ENCODE measurements around the gene SENP1. TPM values are rescaled to one million over a fixed set of nuclear protein-coding genes. Genes with fewer than 3 reads are reported as not detected.
"Not testable (repeated sequence)": the region's sequence is repeated elsewhere in the genome, so short reads cannot be mapped to it uniquely, and the experiment has no call there.

Gene SENP1
- total RNA-seq, 1 donor from 2014 or later, result 16.9 TPM

DNA sequence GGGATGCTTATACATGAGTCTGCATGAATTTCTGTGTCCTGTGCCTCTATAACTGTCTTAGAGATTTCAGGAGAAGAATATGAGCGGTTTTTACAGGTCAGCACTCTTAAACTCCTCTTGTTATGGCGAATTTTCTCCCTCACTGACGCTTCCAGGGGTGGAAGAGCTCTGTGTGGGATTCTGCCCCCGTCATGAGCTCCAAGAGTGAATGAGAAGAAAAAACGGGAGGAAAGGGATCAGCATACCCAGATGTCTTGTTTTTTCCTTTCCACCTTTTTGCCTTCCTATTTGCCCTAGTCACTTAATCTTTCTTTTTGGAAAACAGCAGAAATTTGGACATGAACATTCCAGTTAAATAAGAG, 13.9 kb upstream of the SENP1 start:
- Histone ChIP-seq H3K4me3 (peak overlapping the region; percentile 68), H3K27ac (no peak overlapping the region), H3K4me1 (peaks cover 8% of the 10 kb centered on the region), H3K9me3 (no peaks in the 10 kb centered on the region), H3K27me3 (no peaks in the 10 kb centered on the region), H3K36me3 (peaks cover 16% of the 10 kb centered on the region)
- TF ChIP-seq, protein P1, sequence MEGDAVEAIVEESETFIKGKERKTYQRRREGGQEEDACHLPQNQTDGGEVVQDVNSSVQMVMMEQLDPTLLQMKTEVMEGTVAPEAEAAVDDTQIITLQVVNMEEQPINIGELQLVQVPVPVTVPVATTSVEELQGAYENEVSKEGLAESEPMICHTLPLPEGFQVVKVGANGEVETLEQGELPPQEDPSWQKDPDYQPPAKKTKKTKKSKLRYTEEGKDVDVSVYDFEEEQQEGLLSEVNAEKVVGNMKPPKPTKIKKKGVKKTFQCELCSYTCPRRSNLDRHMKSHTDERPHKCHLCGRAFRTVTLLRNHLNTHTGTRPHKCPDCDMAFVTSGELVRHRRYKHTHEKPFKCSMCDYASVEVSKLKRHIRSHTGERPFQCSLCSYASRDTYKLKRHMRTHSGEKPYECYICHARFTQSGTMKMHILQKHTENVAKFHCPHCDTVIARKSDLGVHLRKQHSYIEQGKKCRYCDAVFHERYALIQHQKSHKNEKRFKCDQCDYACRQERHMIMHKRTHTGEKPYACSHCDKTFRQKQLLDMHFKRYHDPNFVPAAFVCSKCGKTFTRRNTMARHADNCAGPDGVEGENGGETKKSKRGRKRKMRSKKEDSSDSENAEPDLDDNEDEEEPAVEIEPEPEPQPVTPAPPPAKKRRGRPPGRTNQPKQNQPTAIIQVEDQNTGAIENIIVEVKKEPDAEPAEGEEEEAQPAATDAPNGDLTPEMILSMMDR (IDR thresholded peaks at IDR 0.05), result no peak
- ATAC-seq (no peak), DNase-seq (no peak)
- intact Hi-C loops (cut with DNase I), result no loop called here

DNA sequence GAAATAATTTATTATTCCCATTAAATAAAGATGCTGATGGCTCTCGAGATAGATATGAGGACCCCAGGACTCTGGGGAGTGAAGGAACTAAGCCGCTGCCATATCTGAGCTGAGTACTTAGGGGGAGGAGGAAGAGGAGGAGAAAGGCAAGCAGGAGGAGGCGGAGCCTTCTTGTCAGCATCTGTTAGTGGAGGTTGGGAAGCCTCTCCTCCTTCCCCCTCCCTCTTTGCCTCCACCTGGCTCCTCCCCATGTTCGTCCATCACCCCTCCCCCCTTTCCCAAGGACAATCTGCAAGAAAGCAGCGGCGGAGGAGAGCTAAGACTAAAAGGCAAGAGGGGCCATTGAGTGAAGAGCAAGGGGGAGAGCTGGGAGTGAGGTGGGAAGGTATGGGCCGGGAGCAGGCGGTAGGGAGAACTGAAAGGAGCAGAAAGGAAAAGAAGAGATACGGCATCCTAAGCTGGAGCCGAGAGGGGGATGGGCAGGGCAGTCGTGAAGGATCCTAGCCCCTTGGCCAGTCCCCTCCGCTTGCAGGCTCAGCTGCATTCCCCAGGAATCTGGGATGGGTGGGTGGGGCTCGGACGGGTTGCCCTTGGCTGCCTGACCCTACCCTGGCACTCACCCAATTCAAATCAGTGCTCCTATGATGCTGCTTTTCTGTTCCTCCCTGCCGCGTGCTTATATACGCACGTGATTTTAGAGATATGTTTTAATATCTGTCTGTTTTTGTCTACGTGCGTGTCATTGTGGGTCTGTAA, 13.4 kb upstream of the SENP1 start, which contains the start of gene PFKM:
TSS of gene PFKM (plus strand) at position 287 of the 756 bp plus-strand sequence. CDS start 3,411 bp downstream, outside the sequence.
- H3K27me3 ChIP-seq, result no peaks in the 10 kb centered on the region
- peak within 1 kb of the TSS; percentile 68 for H3K4me3 ChIP-seq
- H3K36me3 ChIP-seq, result peaks cover 12% of the 10 kb centered on the region
- peak within 1 kb of the TSS; percentile 45 for H3K27ac ChIP-seq
- H3K4me1 ChIP-seq, result peaks cover 8% of the 10 kb centered on the region
- ATAC-seq, result peak; percentile 100
- no peaks in the 10 kb centered on the region for H3K9me3 ChIP-seq
- peak; percentile 82 for DNase-seq
- TF ChIP-seq, protein P1 (IDR thresholded peaks at IDR 0.05), result no peak
- intact Hi-C loops (cut with DNase I), result no loop called here

DNA sequence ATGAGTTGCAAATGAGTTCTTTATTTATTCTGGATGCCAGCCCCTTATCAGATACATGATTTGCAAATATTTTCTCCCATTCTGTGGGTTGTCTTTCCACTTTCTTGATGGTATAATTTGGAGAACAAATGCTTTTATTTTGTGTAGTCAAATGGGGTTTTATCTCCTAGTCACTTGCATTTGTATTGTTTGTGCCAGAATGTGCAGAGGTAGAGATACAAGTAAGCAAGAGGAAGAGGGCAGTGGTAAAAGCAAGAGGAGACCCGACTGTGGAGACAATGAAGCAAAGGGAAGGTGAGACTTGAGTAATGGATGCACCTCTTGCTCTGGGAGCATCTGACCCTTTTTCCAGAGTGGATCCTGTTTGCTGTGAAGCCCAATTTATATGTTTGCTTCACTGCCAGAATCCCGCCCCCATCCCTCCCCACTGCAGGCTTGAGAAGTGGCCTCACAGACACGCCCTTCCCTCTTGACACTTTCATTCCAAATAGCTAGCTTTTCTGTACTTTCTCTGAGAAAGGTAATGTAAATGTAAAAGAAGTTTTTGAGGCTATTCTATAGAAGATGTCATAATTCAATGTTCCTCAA, 12.5 kb upstream of the SENP1 start:
- ATAC-seq, result peak; percentile 36
- Histone ChIP-seq H3K36me3 (peaks cover 5% of the 10 kb centered on the region), H3K4me3 (peak overlapping the region; percentile 68), H3K27ac (peak overlapping the region; percentile 1), H3K4me1 (peaks cover 8% of the 10 kb centered on the region), H3K9me3 (no peaks in the 10 kb centered on the region), H3K27me3 (no peaks in the 10 kb centered on the region)
- intact Hi-C loops (cut with DNase I), result no loop called here
- TF ChIP-seq, protein P1 (IDR thresholded peaks at IDR 0.05), result no peak
- no peak for DNase-seq

DNA sequence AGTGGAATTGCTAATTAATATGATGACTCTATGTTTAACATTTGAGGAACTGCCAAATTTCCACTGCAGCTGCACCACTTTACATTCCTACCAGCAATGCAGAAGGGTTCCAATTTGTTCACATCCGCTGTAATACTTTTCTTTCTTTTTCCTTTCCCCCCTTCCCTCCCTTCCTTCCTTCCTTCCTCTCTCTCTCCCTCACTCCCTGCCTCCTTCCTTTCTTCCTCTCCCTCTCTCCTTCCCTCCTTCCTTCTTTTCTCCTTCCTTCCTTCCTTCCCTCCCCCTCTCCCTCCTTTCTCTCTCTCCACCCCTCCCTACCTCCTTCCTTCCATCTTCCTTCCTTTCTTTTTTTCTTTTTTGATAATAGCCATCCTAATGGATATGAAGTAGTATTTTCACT, 10.1 kb upstream of the SENP1 start:
- H3K27ac ChIP-seq, result no peak overlapping the region
- no peak overlapping the region for H3K4me3 ChIP-seq
- ATAC-seq (no peak), DNase-seq (no peak)
- H3K4me1 ChIP-seq, result peaks cover 8% of the 10 kb centered on the region
- H3K9me3 ChIP-seq, result no peaks in the 10 kb centered on the region
- intact Hi-C loops (cut with DNase I), result no loop called here
- H3K27me3 ChIP-seq, result no peaks in the 10 kb centered on the region
- TF ChIP-seq, protein P1 (IDR thresholded peaks at IDR 0.05), result no peak
- H3K36me3 ChIP-seq, result no peaks in the 10 kb centered on the region

DNA sequence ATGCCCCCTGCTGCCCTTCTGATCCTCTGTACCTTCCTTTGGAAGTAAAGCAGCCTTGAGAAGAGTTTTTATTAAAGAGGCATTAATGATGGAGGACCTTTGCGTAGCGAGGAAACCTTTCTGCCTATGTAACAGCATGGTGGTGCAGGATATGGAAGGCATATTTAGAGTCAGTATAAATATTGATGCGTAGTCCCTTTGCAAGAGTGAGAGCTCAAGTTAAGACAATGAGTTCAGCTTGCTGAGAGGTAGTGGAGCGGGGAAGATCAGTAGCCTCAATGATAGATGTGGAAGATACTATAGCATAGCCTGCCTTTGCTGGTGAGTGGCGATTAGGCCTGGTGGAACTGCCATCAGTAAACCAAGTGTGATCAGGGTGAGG, 5.4 kb upstream of the SENP1 start:
- H3K4me3 ChIP-seq; ATAC-seq; intact Hi-C loops (cut with DNase I); H3K36me3 ChIP-seq; DNase-seq; H3K27ac ChIP-seq; H3K27me3 ChIP-seq; H3K4me1 ChIP-seq; H3K9me3 ChIP-seq: not testable (repeated sequence)

DNA sequence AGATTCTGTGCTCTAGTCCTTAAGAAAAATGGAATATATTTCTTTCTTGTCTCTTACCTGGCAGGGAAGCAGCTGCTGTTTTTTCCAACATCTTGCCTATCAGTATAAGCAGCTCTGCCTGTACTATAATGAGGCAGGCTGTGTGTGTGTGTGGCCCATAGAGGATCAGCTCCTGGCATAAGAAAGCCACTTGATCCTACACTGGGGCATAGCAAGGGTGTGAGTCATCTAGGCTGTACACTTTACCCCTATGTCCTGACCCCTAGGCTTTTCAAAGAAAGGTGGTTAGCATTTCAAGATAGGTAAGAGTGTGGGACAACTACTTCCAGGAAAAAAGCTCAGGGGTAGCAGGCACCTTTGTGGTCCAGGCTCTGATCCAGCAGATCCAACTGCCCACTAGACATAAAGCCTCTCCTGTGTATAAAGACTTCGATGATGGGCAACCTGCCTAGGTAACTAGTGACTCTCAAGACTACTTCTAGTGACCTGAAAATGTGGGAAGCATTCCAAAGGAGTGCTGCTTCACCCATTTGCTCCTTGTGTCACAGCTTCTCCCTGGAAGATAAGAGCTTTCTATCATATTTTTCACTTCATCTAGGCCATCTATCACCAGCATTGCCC, 4.9 kb upstream of the SENP1 start:
- Histone ChIP-seq H3K9me3 (no peaks in the 10 kb centered on the region), H3K36me3 (no peaks in the 10 kb centered on the region), H3K27me3 (no peaks in the 10 kb centered on the region), H3K4me3 (no peak overlapping the region), H3K27ac (no peak overlapping the region), H3K4me1 (peaks cover 8% of the 10 kb centered on the region)
- TF ChIP-seq, protein P1 (IDR thresholded peaks at IDR 0.05), result no peak
- DNase-seq (no peak), ATAC-seq (peak; percentile 82)
- intact Hi-C loops (cut with DNase I), result no loop called here

Measured in upper lobe of right lung (tissue), 1 donor.